Neural cell (in vitro differentiated cells): ENCODE measurements around the gene MAD2L2. TPM values are rescaled to one million over a fixed set of nuclear protein-coding genes. Genes with fewer than 3 reads are reported as not detected.

Source experiments
- H2AFZ ChIP-seq: fragments of 200-600, 300-800 bp; sonication (generic), shearing (Covaris generic); 2 replicates; pipeline ENCODE4 v1.6.0; 2014; ENCODE audit warnings: low read depth, mild to moderate bottlenecking, antibody characterized with exemption, low read length, moderate library complexity
- H3F3A ChIP-seq: fragments of 200-600 bp; shearing (Covaris generic); 2 replicates; pipeline ENCODE4 v1.6.1; 2016; ENCODE audit warnings: mild to moderate bottlenecking, moderate library complexity, mixed read lengths, antibody characterized with exemption, low read length; ENCODE audit not compliant: insufficient read depth, poor library complexity, severe bottlenecking
- H3K27ac ChIP-seq: fragments of 200-600, 300-800 bp; sonication (generic), shearing (Covaris generic); 2 replicates; pipeline ENCODE4 v1.5.1; 2014; ENCODE audit warnings: mild to moderate bottlenecking, low read length, moderate library complexity
- H3K27me3 ChIP-seq: fragments of 300-800, 200-600 bp; sonication (generic), shearing (Covaris generic); 2 replicates; pipeline ENCODE4 v1.6.0; 2014; ENCODE audit warnings: mild to moderate bottlenecking, low read depth, low read length, moderate library complexity; ENCODE audit not compliant: insufficient read depth
- H3K36me3 ChIP-seq: fragments of 300-800, 200-600 bp; sonication (generic), shearing (Covaris generic); 2 replicates; pipeline ENCODE4 v1.5.1; 2014; ENCODE audit warnings: mild to moderate bottlenecking, antibody characterized with exemption, low read length, moderate library complexity; ENCODE audit not compliant: insufficient read depth
- H3K4me2 ChIP-seq: fragments of 300-800, 200-600 bp; sonication (generic), shearing (Covaris generic); 2 replicates; pipeline ENCODE4 v1.6.0; 2014; ENCODE audit warnings: mild to moderate bottlenecking, low read length
- H3K4me3 ChIP-seq: fragments of 300-800, 200-600 bp; sonication (generic), shearing (Covaris generic); 2 replicates; pipeline ENCODE4 v1.5.1; 2014; ENCODE audit warnings: mild to moderate bottlenecking, low read length, moderate library complexity
- H3K79me2 ChIP-seq: fragments of 200-600 bp; shearing (Covaris generic); replicated peaks from 2 replicates; pipeline ENCODE4 v1.6.0; 2014; ENCODE audit warnings: mild to moderate bottlenecking, low read length, moderate library complexity; ENCODE audit not compliant: insufficient read depth
- H3K9ac ChIP-seq: fragments of 300-800, 200-600 bp; sonication (generic), shearing (Covaris generic); 2 replicates; pipeline ENCODE4 v1.6.1; 2016; ENCODE audit warnings: mild to moderate bottlenecking, low read length, mixed read lengths
- H3K9me2 ChIP-seq: fragments of 200-600 bp; shearing (Covaris generic); 2 replicates; pipeline ENCODE4 v1.6.1; 2016; ENCODE audit warnings: mild to moderate bottlenecking, low read length, mixed read lengths; ENCODE audit not compliant: insufficient read depth
- H3K9me3 ChIP-seq: fragments of 200-600, 300-800 bp; sonication (generic), shearing (Covaris generic); 2 replicates; pipeline ENCODE4 v1.6.1; 2016; ENCODE audit warnings: mild to moderate bottlenecking, mixed run types, low read length, moderate library complexity, mixed read lengths
- H4K20me1 ChIP-seq: fragments of 200-600 bp; shearing (Covaris generic); 2 replicates; pipeline ENCODE4 v1.6.1; 2016; ENCODE audit warnings: mild to moderate bottlenecking, mixed run types; ENCODE audit not compliant: insufficient read depth
- EP300 ChIP-seq: fragments of 450-650 bp; conservative IDR thresholded peaks from 2 replicates; pipeline ENCODE4 v1.6.1; 2014; ENCODE audit warnings: antibody characterized with exemption, mild to moderate bottlenecking, moderate library complexity; ENCODE audit not compliant: poor library complexity, severe bottlenecking
- EZH2 ChIP-seq: fragments of 200-600, 300-800 bp; shearing (Covaris generic), sonication (generic); IDR thresholded peaks from 2 replicates; pipeline ENCODE4 v1.6.1; 2014; ENCODE audit warnings: antibody characterized with exemption, low read length, borderline replicate concordance, mild to moderate bottlenecking; ENCODE audit not compliant: insufficient read depth, poor library complexity, severe bottlenecking
- MXI1 ChIP-seq: fragments of 450-650 bp; conservative IDR thresholded peaks from 2 replicates; pipeline ENCODE4 v1.6.1; 2014; ENCODE audit warnings: antibody characterized with exemption, mild to moderate bottlenecking; ENCODE audit not compliant: poor library complexity, severe bottlenecking
- POLR2AphosphoS5 ChIP-seq: IDR thresholded peaks from 2 replicates; pipeline ENCODE4 v1.6.1; 2012
- RAD21 ChIP-seq: fragments of 450-650 bp; conservative IDR thresholded peaks from 2 replicates; pipeline ENCODE4 v1.6.1; 2014; ENCODE audit warnings: antibody characterized with exemption, mild to moderate bottlenecking, moderate library complexity
- SMC3 ChIP-seq: fragments of 450-650 bp; conservative IDR thresholded peaks from 2 replicates; pipeline ENCODE4 v1.6.1; 2014; ENCODE audit warnings: antibody characterized with exemption, mild to moderate bottlenecking, moderate library complexity; ENCODE audit not compliant: poor library complexity
- TAF1 ChIP-seq: IDR thresholded peaks from 2 replicates; pipeline ENCODE4 v1.6.1; 2012; ENCODE audit warnings: low read depth
- polyA plus RNA-seq: library from polyadenylated mRNA; depleted of rRNA; stranded (reverse); fragments of >200 nt; gene quantifications from 2 replicates; pipeline ENCODE4 v1.2.3, GENCODE V29; 2014
- TF ChIP-seq, protein P1 (sequence below): IDR thresholded peaks from 2 replicates; pipeline ENCODE4 v1.6.1; 2012; ENCODE audit warnings: borderline replicate concordance
- TF ChIP-seq, protein P2 (sequence below): fragments of 450-650 bp; IDR thresholded peaks from 2 replicates; pipeline ENCODE4 v1.5.1; 2014; ENCODE audit warnings: antibody characterized with exemption, mild to moderate bottlenecking, moderate library complexity; ENCODE audit not compliant: poor library complexity, severe bottlenecking

MAD2L2 gene
- polyA plus RNA-seq, 1 donor from 2014 or later: 182 TPM

DNA sequence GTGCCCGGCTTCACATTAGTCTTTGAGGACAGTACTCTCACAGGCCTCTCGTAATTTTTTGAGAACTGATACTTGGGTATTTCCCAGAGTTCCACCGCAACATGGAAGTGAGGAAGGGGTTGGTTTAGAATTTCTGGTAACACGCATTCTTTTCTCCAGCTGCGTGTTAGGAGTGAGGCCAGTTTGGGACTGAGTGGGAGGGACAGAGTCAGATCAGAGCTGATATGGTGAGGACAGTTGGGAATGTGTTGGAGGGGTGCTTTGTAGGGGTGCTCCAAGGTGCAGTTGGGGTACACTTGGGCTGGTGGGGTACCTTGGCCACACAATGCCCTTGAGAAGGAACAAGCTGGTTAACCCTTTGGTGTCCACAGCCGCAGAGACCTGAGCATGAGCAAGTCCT lies 10.2 kb downstream of the MAD2L2 start:
- Histone ChIP-seq H3K9me2 (no peaks in the 10 kb centered on the region), H3K9me3 (no peaks in the 10 kb centered on the region), H3K4me3 (no peak overlapping the region), H3K27ac (no peak overlapping the region), H3K9ac (no peak overlapping the region), H3K4me2 (no peak overlapping the region), H3F3A (no peaks in the 10 kb centered on the region), H3K27me3 (no peaks in the 10 kb centered on the region), H4K20me1 (no peaks in the 10 kb centered on the region), H3K36me3 (no peaks in the 10 kb centered on the region), H2AFZ (no peak overlapping the region), H3K79me2 (no peaks in the 10 kb centered on the region)
- TF ChIP-seq EP300 (no peak), MXI1 (no peak), RAD21 (no peak), TAF1 (no peak), POLR2AphosphoS5 (no peak), SMC3 (no peak), EZH2 (no peak)
- TF ChIP-seq, protein P1, sequence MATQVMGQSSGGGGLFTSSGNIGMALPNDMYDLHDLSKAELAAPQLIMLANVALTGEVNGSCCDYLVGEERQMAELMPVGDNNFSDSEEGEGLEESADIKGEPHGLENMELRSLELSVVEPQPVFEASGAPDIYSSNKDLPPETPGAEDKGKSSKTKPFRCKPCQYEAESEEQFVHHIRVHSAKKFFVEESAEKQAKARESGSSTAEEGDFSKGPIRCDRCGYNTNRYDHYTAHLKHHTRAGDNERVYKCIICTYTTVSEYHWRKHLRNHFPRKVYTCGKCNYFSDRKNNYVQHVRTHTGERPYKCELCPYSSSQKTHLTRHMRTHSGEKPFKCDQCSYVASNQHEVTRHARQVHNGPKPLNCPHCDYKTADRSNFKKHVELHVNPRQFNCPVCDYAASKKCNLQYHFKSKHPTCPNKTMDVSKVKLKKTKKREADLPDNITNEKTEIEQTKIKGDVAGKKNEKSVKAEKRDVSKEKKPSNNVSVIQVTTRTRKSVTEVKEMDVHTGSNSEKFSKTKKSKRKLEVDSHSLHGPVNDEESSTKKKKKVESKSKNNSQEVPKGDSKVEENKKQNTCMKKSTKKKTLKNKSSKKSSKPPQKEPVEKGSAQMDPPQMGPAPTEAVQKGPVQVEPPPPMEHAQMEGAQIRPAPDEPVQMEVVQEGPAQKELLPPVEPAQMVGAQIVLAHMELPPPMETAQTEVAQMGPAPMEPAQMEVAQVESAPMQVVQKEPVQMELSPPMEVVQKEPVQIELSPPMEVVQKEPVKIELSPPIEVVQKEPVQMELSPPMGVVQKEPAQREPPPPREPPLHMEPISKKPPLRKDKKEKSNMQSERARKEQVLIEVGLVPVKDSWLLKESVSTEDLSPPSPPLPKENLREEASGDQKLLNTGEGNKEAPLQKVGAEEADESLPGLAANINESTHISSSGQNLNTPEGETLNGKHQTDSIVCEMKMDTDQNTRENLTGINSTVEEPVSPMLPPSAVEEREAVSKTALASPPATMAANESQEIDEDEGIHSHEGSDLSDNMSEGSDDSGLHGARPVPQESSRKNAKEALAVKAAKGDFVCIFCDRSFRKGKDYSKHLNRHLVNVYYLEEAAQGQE: no peak
- TF ChIP-seq, protein P2, sequence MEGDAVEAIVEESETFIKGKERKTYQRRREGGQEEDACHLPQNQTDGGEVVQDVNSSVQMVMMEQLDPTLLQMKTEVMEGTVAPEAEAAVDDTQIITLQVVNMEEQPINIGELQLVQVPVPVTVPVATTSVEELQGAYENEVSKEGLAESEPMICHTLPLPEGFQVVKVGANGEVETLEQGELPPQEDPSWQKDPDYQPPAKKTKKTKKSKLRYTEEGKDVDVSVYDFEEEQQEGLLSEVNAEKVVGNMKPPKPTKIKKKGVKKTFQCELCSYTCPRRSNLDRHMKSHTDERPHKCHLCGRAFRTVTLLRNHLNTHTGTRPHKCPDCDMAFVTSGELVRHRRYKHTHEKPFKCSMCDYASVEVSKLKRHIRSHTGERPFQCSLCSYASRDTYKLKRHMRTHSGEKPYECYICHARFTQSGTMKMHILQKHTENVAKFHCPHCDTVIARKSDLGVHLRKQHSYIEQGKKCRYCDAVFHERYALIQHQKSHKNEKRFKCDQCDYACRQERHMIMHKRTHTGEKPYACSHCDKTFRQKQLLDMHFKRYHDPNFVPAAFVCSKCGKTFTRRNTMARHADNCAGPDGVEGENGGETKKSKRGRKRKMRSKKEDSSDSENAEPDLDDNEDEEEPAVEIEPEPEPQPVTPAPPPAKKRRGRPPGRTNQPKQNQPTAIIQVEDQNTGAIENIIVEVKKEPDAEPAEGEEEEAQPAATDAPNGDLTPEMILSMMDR: no peak

DNA sequence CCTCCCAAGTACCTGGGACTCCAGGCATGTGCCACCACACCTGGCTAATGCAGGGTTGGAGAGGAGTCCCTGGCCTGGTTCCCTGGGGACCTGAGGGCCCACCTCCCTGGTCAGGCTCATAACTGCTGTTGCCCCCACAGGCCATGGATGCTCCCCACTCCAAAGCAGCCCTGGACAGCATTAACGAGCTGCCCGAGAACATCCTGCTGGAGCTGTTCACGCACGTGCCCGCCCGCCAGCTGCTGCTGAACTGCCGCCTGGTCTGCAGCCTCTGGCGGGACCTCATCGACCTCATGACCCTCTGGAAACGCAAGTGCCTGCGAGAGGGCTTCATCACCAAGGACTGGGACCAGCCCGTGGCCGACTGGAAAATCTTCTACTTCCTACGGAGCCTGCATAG lies 12.4 kb downstream of the MAD2L2 start:
- Histone ChIP-seq H3K27me3 (no peaks in the 10 kb centered on the region), H3K9me3 (no peaks in the 10 kb centered on the region), H2AFZ (no peak overlapping the region), H3K27ac (no peak overlapping the region), H3F3A (no peaks in the 10 kb centered on the region), H3K79me2 (no peaks in the 10 kb centered on the region), H3K9ac (no peak overlapping the region), H3K36me3 (no peaks in the 10 kb centered on the region), H3K4me2 (no peak overlapping the region), H3K9me2 (no peaks in the 10 kb centered on the region), H3K4me3 (no peak overlapping the region), H4K20me1 (no peaks in the 10 kb centered on the region)
- TF ChIP-seq, protein P2: no peak
- no peak for TF ChIP-seq POLR2AphosphoS5
- no peak for TF ChIP-seq EP300
- no peak for TF ChIP-seq MXI1
- TF ChIP-seq, protein P1: no peak
- TF ChIP-seq SMC3: no peak
- TF ChIP-seq RAD21: no peak
- TF ChIP-seq EZH2: no peak
- TF ChIP-seq TAF1: no peak
